SH-SY5Y (cell line): Measurements from ENCODE around the gene UST.

Experiments
- GATA2 ChIP-seq: IDR thresholded peaks from 2 replicates; pipeline ENCODE4 v1.6.1; 2011; ENCODE audit warnings: mild to moderate bottlenecking, low read depth, low read length
- GATA3 ChIP-seq: IDR thresholded peaks from 2 replicates; pipeline ENCODE4 v1.6.1; 2011; ENCODE audit warnings: low read depth, mild to moderate bottlenecking, low read length, moderate library complexity

The UST gene

DNA sequence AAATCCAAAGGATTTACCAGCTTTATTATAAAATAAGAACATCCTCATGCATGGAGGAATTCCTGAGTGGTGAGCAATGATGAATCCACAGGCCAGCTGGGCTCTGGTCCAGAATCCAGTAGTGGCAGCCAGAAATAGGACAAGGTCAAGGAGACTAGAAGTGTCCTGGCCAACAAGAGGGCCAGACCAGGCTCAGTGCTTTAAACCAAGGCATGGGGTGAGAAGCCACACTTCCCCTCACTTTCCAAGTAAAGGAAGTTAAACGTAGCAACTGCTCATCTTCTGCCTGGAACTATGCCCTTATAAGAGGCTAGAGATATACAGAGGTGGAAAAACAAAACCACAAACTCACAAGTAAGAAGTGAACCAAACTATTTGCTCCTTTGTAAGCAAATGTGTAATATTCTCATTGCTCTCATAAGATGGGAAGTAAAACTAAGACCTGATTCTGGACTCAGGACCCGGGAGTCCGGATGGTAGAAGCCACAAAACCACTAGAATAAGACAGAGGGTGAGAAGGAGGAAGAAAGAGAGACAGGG lies 253.2 kb downstream of the UST start:
- TF ChIP-seq GATA2: no peak
- no peak for TF ChIP-seq GATA3

DNA sequence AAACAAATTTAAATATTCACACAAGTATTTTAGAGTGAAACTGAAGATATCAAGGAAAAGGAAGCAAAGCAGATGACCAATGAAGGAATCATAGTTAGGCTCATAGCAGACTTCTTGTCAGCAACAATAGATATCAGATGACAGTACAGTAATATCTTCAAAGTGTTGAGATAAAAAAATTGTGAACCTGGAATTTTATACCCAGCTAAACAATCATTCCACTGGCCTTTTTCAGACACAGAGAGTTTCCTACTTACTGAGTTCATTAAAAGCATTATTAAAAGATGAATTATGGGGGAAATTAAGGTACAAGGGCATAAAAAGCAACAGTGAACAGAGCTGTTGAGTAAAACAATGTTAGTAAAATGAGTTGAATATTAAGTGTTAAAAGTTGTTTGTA lies 254.6 kb downstream of the UST start:
- no peak for TF ChIP-seq GATA2
- TF ChIP-seq GATA3: no peak

GRCh38 chr6:149003560-149003959 lies 256.7 kb downstream of the UST start:
- TF ChIP-seq GATA2 (no peak), GATA3 (no peak)

DNA sequence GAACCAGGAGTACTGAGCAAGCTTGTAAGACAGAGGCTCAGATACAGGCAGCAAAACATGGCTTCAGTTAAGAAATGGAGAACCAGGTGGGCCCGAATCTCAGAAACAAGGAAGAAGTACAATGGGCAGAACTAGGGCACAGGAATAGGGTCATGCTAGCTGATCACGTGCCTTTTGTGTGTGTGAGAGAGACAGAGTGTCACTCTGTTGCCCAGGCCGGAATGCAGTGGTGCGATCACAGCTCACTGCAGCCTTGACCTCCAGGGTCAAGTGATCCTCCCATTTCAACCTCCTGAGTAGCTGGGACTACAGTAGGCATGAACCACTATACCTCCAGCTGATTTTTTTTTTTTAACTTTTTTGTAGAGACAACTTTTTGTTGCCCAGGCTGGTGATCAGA lies 257.8 kb downstream of the UST start:
- TF ChIP-seq GATA3 (no peak), GATA2 (no peak)

DNA sequence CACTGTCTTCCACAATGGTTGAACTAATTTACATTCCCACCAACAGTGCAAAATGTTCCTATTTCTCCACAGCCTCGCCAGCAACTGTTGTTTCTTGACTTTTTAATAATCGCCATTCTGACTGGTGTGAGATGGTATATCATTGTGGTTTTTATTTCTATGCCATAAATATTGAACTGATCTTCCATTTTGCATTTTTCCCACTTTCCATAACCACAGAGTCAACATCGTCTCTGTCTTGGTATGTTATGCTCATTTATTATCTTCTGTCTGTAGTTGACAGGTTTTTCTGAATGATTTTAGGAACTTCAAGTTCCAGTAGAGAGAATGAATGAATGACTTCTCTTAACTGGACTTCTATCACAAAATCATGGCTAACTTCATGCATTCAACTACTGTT lies 259.8 kb downstream of the UST start:
- TF ChIP-seq GATA3 (no peak), GATA2 (no peak)

DNA sequence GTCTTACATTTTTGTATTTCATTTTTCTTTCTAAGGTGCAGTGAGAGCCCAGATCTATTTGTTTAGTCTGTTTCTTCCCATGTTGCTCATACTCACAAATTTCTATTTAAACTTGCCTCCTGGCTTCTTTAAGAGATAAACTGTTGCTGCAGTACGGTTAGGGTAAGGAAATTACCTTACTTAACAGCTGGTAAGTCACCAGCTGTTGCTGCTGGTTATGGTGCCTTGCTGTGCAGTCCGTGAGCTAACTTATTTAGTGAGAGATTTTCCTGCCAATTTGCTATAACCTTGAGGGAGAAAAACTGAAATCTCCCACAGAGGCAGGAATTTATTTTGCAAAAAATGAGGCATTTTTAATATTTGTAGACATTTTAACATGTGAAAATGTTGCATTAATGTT lies 261.0 kb downstream of the UST start:
- no peak for TF ChIP-seq GATA2
- no peak for TF ChIP-seq GATA3

- no peak for TF ChIP-seq GATA3
- TF ChIP-seq GATA2: no peak
These were observed 261.9 kb downstream of the UST start for GRCh38 chr6:149008741-149009140.

- TF ChIP-seq GATA2 (no peak), GATA3 (no peak)
These were observed 265.3 kb downstream of the UST start for GRCh38 chr6:149012040-149012545.

GRCh38 chr6:149013586-149014344 lies 266.9 kb downstream of the UST start:
- TF ChIP-seq GATA2 (no peak), GATA3 (no peak)

- TF ChIP-seq GATA3 (no peak), GATA2 (no peak)
These were observed 268.1 kb downstream of the UST start for GRCh38 chr6:149014631-149015534.

DNA sequence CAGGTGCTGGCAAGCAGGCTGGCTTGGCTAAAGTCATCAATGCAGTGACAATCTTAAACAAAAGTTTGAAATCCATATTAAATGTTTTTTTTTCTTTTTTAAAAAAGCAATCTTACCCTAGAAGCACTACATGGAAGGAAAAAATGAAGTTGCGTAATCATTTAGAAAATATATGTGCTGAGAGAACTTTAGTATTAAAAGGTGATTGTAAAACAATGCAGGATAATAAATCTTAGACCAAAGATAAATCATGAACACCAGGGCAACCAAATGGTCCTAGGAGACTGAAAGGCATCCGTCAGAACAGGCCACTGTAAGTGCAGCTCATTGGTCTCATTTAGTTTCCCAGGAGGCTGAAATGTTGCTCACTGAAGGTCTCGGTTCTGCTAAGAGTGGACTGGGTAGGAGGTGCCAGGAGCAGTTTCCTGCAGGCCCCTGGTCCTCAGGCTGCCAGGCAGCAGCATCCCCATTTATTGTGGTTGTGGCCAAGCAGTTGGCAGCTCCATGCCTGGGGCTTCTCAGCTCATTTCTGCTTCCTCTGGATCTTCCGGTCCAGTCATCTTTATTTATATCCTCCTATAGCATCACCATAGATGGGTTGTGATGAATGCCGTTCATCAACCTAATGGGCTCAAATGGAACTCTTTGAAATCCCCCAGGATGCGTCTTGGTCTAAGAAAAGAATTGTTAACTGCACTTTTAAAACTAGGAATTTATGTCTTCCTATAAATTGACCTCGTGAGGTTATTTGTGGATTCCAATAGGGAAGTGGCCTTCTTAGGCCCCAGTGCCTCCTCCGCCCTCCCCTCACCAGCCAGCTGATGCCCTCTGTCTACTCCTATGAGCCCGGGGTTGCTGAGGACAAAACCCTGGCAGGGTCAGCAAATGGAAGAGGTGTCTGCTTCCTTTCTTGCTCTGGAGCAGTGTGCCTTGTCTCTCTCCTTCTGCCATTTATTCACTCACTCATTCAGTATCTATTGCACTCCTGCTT lies 269.0 kb downstream of the UST start:
- TF ChIP-seq GATA3 (no peak), GATA2 (no peak)

GRCh38 chr6:149016716-149017115 lies 269.9 kb downstream of the UST start:
- TF ChIP-seq GATA2 (no peak), GATA3 (no peak)

DNA sequence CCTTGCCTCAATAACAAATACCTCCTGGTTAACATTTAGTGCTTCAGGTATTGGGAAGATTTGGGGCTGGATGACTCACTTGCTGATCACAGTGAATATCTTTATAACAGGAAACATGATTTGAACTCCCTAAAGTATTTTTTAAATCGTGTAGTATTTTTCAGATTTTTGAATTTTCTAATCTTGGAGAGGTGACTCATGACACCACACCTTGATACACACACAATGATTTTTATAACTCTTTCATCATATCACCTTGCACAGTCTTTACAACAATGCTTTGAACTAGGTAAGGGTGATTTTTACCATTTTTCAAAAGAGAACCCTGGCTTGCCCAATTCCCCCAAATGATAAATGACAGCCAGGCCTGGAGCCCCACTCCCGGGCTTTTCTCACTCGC lies 273.5 kb downstream of the UST start:
- no peak for TF ChIP-seq GATA2
- TF ChIP-seq GATA3: no peak
